Neural cell (in vitro differentiated cells): ENCODE data around the gene OR1E2.

Experiments used
- EZH2 ChIP-seq: fragments of 200-600, 300-800 bp; shearing (Covaris generic), sonication (generic); IDR thresholded peaks from 2 replicates; pipeline ENCODE4 v1.6.1; 2014; ENCODE audit warnings: antibody characterized with exemption, low read length, borderline replicate concordance, mild to moderate bottlenecking; ENCODE audit not compliant: insufficient read depth, poor library complexity, severe bottlenecking
- POLR2AphosphoS5 ChIP-seq: IDR thresholded peaks from 2 replicates; pipeline ENCODE4 v1.6.1; 2012
- RAD21 ChIP-seq: fragments of 450-650 bp; conservative IDR thresholded peaks from 2 replicates; pipeline ENCODE4 v1.6.1; 2014; ENCODE audit warnings: antibody characterized with exemption, mild to moderate bottlenecking, moderate library complexity
- SMC3 ChIP-seq: fragments of 450-650 bp; conservative IDR thresholded peaks from 2 replicates; pipeline ENCODE4 v1.6.1; 2014; ENCODE audit warnings: antibody characterized with exemption, mild to moderate bottlenecking, moderate library complexity; ENCODE audit not compliant: poor library complexity
- TF ChIP-seq, protein P1 (sequence below): fragments of 450-650 bp; IDR thresholded peaks from 2 replicates; pipeline ENCODE4 v1.5.1; 2014; ENCODE audit warnings: antibody characterized with exemption, mild to moderate bottlenecking, moderate library complexity; ENCODE audit not compliant: poor library complexity, severe bottlenecking

DNA sequence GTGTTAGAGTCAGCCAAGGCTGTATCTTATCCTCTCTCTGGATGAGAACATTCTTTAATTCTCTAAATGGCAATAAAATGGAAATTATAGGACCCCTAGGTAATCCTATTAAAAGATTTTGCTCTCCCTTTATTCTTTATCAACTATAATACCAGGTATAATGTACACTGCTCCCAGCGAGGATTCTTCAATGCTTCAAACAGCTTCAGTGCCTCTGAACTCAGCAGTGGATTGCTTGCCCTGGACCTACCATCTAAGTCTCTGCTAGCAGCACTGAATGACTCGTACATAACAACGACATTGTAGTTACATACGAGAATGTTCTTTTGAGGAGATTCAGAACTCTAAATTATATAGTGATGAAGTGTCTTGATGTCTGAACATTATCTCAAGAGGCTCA, 43.9 kb downstream of the OR1E2 start:
- TF ChIP-seq, protein P1, sequence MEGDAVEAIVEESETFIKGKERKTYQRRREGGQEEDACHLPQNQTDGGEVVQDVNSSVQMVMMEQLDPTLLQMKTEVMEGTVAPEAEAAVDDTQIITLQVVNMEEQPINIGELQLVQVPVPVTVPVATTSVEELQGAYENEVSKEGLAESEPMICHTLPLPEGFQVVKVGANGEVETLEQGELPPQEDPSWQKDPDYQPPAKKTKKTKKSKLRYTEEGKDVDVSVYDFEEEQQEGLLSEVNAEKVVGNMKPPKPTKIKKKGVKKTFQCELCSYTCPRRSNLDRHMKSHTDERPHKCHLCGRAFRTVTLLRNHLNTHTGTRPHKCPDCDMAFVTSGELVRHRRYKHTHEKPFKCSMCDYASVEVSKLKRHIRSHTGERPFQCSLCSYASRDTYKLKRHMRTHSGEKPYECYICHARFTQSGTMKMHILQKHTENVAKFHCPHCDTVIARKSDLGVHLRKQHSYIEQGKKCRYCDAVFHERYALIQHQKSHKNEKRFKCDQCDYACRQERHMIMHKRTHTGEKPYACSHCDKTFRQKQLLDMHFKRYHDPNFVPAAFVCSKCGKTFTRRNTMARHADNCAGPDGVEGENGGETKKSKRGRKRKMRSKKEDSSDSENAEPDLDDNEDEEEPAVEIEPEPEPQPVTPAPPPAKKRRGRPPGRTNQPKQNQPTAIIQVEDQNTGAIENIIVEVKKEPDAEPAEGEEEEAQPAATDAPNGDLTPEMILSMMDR, result no peak
- no peak for TF ChIP-seq POLR2AphosphoS5
- TF ChIP-seq SMC3, result no peak
- no peak for TF ChIP-seq RAD21
- no peak for TF ChIP-seq EZH2
